ENCODE data around the gene CTNNA3. TPM values are rescaled to one million over a fixed set of nuclear protein-coding genes. Genes with fewer than 3 reads are reported as not detected.

The CTNNA3 gene
- total and polyA plus RNA-seq, 2 of the 4 experiments (the other 2 are of a cell fraction), result 0.19 to 0.90 TPM

GRCh38 chr10:65952086-65952485 is 1743.9 kb downstream of the CTNNA3 start:
- Histone ChIP-seq H2BK20ac (ENCODE audit: low read depth, low read length) (no peak overlapping the region), H2AFZ (replicated peaks; ENCODE audit: low read length, poor library complexity) (no peak overlapping the region), H3K18ac (ENCODE audit: low read depth, low read length) (no peak overlapping the region), H3K9me1 (ENCODE audit: insufficient read depth, low read length) (no peaks in the 10 kb centered on the region), H4K8ac (ENCODE audit: low read depth in 2 of 2, low read length in 2 of 2) (no peak overlapping the region), H3K56ac (ENCODE audit: extremely low read depth, insufficient read depth, low read length) (no peak overlapping the region), H3K14ac (replicated peaks; ENCODE audit: low read depth, low read length) (no peak overlapping the region), H4K5ac (ENCODE audit: low read depth, low read length) (no peak overlapping the region), H4K91ac (ENCODE audit: insufficient read depth, low read depth, low read length) (no peak overlapping the region), H2BK120ac (ENCODE audit: low read depth, low read length) (no peak overlapping the region), H3K27me3 (ENCODE audit: control insufficient read depth, insufficient read depth, low read length) (no peaks in the 10 kb centered on the region), H4K20me1 (ENCODE audit: insufficient read depth, low read length) (no peaks in the 10 kb centered on the region), H3K36me3 (ENCODE audit: control insufficient read depth, insufficient read depth, low read length) (no peaks in the 10 kb centered on the region), H3K4me1 (ENCODE audit: control insufficient read depth, insufficient read depth, low read length) (no peaks in the 10 kb centered on the region), H2AK5ac (ENCODE audit: low read depth, low read length) (no peak overlapping the region), H2AK9ac (replicated peaks; ENCODE audit: low read depth, low read length, poor library complexity) (no peak overlapping the region), H3K9ac (ENCODE audit: low read depth, low read length) (no peak overlapping the region), H3K9me3 (ENCODE audit: control insufficient read depth, insufficient read depth, low read length) (no peaks in the 10 kb centered on the region), H3K4me3 (ENCODE audit: insufficient read depth, low read depth, low read length) (no peak overlapping the region), H3K79me1 (ENCODE audit: low read depth in 1 of 2, low read length in 2 of 2) (no peaks in the 10 kb centered on the region), H2BK5ac (ENCODE audit: low read depth, low read length, poor library complexity, severe bottlenecking) (no peak overlapping the region), H2BK15ac (ENCODE audit: low read depth, low read length) (no peak overlapping the region), H3K4me2 (ENCODE audit: low read depth, low read length) (no peak overlapping the region), H3K23ac (ENCODE audit: low read depth, low read length) (no peak overlapping the region), H3K27ac (ENCODE audit: insufficient read depth, low read length) (no peak overlapping the region), H3K4ac (ENCODE audit: low read depth, low read length) (no peak overlapping the region)
- intact Hi-C loops (cut with micrococcal nuclease), result no loop called here
- TF ChIP-seq ELK1 (IDR thresholded peaks at IDR 0.05; ENCODE audit: borderline replicate concordance, low read depth, low read length) (no peak), BHLHE40 (IDR thresholded peaks at IDR 0.05; ENCODE audit: low read depth, low read length) (no peak), CHD1 (IDR thresholded peaks at IDR 0.05; ENCODE audit: low read depth, low read length) (no peak)
- ATAC-seq (ENCODE audit: low read depth) (no peak), DNase-seq (no peak)
- POLR2A ChIA-PET (ENCODE audit: unreplicated experiment), result no interaction called here
- dilution Hi-C loops (cut with HindIII; ENCODE audit: low sequenced_read_pairs, unreplicated experiment), result no loop called here
- CTCF ChIA-PET, result no interaction called here
- in situ Hi-C loops (cut with MboI; ENCODE audit: low sequenced_read_pairs), result no loop called here
- no TSS peak for BruUV-seq (replicated peaks)
